GM19099 (cell line): ENCODE measurements around the gene CCDC178.

Experiments
- POLR2A ChIP-seq: IDR thresholded peaks from 3 replicates; pipeline ENCODE4 v1.6.1; 2011; ENCODE audit warnings: low read depth; ENCODE audit not compliant: insufficient read length; ENCODE audit errors: extremely low read depth

Gene CCDC178

DNA sequence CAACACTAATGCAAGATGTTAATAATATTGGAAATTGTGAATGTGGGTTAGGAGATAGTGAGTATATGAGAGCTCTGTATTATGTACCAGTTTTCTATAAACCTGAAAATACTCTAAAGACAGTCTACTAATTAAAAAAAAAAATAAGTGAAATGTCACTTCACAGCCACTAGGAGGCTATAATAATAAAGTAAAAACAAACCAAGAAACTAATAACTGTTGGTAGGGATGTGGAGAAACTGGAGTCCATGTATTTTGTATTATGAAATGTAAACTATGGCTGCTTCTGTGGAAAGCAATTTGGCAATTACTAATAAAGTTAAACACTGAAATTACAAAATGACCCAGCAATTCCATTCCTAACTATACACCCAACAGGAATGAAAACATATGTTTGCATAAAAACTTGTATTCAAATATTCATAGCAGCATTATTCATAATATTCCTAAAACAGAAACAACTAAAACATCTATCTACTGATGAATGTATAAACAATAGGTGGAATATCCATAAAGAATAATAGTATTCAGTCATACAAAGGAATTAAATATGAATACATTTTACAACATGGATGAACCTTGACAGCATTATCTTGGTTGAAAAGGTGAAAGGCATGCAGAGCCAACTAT is 36.2 kb downstream of the CCDC178 start:
- TF ChIP-seq POLR2A, result no peak

DNA sequence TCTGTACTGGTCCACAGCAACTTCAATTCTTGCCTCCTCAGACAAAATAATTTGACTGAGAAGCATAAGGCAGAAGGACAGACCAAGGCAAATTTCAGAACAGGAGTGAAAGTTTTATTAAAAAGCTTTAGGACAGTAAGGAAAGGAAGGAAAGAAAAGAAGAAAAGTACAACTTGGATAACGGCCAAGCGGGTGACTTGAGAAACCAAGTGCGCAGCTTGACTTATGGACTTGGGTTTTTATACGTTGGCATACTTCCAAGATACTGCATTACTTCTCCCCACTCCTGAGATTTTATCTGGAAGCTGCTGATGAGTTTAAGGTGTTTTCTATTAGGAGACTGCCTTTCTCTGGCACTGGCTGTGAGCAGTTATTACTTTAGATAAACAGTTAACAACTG is 64.7 kb downstream of the CCDC178 start:
- TF ChIP-seq POLR2A, result no peak

DNA sequence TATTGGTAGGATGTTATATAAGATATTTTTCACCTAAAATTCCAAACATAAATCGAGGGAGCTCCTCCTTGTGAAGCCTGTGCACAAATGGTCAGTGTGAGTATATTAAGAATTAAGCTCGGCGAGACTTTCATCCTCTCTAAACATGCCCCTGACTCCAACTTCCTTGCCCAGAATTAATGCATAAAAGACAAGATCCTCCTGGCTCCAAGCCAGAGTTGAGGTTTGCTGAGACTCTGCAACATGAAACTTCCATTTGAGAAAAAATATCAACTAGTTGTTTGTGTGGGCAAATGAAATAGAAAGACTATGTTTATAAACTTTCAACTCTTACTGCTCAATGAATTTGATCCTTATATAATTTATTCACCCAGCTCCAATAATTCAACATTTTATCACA is 68.1 kb downstream of the CCDC178 start:
- TF ChIP-seq POLR2A, result no peak

- no peak for TF ChIP-seq POLR2A
Measured at GRCh38 chr18:33369711-33370449, 70.6 kb downstream of the CCDC178 start.

DNA sequence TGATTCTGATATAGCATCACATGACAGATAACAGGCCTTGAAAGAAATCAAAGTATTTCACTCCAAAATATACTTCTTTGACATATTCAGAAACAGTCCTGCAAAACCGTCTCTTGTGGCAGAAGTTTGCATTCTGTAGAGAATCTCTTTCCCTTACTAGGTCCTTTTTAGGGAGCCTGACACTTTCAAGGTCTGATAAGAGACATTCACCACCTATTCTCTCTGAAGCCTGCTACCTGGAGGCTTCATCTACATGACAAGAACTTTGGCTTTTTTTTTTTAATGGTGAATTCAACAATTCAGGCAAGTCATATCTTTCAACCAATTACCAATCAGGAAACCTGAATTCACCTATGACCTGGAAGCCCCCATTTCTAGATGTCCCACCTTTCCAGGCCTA is 83.8 kb downstream of the CCDC178 start:
- TF ChIP-seq POLR2A, result no peak

GRCh38 chr18:33355756-33356155 is 84.8 kb downstream of the CCDC178 start:
- no peak for TF ChIP-seq POLR2A

DNA sequence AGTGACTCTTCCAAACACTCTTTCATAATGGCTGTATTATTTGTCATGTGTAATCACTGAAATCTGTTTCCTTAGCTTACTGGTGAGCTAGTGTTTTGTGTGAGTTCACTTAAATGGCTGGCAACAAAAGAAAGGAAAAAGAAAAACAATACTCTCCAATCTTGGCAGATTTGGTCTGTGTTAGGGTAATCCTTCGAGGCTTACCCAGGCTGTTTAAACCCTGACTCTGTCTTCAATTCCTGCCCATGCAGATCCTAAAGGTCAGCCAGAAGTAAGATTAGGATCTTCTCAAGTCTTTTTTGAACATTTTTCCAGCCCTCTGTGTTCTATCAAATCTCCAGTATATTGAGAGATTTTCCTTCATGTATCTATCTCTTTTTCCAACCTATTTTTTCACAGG is 85.3 kb downstream of the CCDC178 start:
- TF ChIP-seq POLR2A, result no peak

GRCh38 chr18:33350256-33350655 is 90.3 kb downstream of the CCDC178 start:
- TF ChIP-seq POLR2A, result no peak

- no peak for TF ChIP-seq POLR2A
Measured at GRCh38 chr18:33334781-33335180, 105.7 kb downstream of the CCDC178 start.

- TF ChIP-seq POLR2A, result no peak
Measured at GRCh38 chr18:33330711-33331110, 109.8 kb downstream of the CCDC178 start.

DNA sequence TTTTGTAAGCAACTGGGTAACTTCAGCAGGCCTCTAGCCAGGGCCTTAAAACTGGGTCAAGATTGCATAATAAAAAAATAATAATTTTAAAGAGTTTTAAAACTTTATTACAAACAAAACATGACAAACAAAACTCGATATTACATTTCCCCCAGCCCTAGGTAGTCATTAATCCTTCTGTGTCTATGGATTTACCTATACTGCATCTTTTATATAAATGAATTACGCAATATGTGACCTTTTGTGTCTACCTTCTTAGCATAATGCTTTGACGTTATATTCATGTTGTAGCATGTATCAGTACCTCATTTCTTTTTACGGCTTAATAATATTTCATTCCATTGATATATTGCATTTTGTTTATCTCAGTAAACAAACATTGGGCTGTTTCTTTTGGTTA is 113.5 kb downstream of the CCDC178 start:
- no peak for TF ChIP-seq POLR2A

- no peak for TF ChIP-seq POLR2A
Measured at GRCh38 chr18:33317640-33318039, 122.9 kb downstream of the CCDC178 start.

DNA sequence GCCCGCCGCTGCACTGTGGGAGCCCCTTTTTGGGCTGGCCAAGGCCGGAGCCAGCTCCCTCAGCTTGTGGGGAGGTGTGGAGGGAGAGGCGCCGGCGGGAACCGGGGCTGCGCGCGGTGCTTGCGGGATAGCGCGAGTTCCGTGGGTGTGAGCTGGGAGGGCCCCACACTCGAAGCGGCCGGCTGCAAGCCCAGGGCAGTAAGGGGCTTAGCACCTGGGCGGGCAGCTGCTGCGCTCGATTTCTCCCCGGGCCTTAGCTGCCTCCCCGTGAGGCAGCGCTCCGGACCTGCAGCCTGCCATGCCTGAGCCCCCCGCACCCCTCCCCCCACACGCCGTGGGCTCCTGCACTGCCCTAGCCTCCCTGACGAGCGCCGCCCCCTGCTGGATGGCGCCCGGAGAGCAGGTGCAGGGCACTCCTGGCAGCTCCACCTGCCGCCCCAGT is 124.4 kb downstream of the CCDC178 start:
- no peak for TF ChIP-seq POLR2A

DNA sequence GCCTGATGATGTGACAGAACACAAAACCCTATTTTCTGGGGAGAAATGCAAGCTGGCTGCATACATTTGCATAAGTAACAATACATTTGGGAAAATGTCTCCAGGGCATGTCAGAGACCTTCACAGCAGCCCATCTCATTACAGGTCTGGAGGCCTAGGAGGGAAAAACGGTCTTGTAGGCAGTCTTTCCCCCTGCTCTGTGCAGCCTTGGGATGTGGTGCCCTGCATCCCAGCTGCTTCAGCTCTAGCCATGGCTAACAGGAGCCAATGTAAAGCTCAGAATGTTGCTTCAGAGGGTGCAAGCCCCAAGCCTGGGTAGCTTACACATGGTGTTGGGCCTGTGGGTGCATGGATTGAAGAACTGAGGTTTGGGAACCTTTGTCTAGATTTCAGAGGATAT is 133.0 kb downstream of the CCDC178 start:
- no peak for TF ChIP-seq POLR2A

GRCh38 chr18:33304277-33304676 is 136.2 kb downstream of the CCDC178 start:
- TF ChIP-seq POLR2A, result no peak

DNA sequence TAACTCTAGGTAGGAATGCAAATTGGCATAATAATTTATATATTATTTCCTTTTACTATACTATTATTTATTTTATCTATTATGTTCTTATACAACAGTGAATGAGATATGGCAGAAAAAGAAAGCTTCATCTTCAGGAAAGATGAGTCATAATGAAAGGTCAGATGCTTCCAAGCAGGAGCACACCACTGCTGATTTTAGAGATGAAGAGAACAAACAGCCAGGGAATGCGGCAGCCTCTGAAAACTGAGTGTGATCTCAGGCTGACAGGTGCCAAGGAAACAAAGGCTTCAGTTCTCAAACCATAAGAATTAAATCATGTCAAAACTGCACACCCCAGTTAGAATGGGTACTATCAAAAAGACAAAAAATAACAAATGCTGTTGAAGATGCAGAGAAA is 149.0 kb downstream of the CCDC178 start:
- TF ChIP-seq POLR2A, result no peak

DNA sequence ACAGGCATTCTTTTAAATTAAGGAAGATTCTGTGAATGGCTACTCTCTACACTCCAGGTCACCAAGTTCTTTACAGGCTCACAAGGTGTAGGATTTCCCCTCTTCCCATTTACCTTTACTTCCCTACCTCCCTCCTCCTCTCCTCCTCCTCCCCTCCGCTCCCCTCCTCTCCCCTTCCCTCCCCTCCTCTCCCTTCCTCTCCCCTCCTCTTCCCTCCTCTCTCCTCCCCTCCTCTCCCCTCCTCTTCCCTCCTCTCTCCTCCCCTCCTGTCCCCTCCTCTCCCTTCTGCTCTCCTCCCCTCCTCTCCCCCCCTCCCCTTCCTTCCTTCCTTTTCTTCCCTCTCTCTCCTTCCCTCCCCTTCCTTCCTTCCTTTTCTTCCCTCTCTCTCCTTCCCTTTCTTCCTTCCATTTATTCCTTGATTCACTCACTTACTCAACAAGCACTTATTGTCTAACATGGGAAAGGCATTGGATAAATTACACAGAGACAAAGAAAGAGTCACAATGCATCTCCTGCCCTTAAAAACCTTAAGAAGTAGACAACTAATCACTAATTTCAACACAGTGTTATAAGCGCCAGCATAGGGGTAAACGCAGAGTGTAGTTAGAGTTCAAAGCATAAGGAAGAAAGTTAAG is 152.3 kb downstream of the CCDC178 start:
- no peak for TF ChIP-seq POLR2A

DNA sequence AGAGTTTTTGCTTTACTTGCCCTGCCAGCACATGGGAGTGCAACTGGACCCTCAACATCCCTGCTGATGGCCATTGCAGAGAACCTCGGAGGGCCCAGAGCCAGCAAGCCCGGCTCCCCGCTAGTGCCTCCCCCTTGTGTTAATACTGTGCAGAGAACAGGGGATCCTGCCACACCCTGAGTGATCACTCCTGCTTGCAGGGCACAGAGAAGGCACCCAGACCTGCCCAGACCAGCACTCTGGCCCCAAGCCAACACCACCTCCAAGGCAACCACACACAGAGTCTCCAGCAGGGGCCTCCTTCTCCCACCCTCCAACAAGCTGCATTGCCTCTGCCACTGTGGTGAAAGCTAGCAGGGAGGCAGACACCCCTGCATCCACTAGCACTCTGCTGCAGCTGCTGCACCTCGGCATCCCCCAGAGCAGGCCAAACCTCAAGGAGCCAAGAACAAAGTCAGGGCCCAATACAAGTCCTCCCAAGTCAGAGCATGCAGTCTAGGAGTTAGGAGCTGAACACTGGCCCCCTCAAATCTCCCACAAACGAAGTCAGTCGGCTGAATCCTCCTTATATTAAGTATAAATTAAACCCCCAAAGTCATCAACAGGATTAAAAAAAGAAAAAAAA is 157.7 kb downstream of the CCDC178 start:
- no peak for TF ChIP-seq POLR2A
